HG03342 (cell line): ENCODE data around the gene CCNF.

Experiments used
- ATAC-seq: cut with Tn5 transposase; IDR thresholded peaks from one replicate; pipeline ENCODE4 v1.9.1; 2021; ENCODE audit warnings: mild to moderate bottlenecking, moderate library complexity; ENCODE audit not compliant: unreplicated experiment

CCNF gene

GRCh38 chr16:2499890-2500429 is 70.7 kb downstream of the CCNF start:
- ATAC-seq, result no peak

- ATAC-seq, result no peak
These were observed 71.2 kb downstream of the CCNF start for GRCh38 chr16:2500430-2500917.

- peak; percentile 70 for ATAC-seq
These were observed 71.9 kb downstream of the CCNF start for GRCh38 chr16:2500918-2501750.

GRCh38 chr16:2501946-2502895 is 73.0 kb downstream of the CCNF start:
- ATAC-seq, result no peak

- ATAC-seq, result no peak
These were observed 76.4 kb downstream of the CCNF start for GRCh38 chr16:2505695-2506094.

GRCh38 chr16:2507052-2507659 is 77.9 kb downstream of the CCNF start:
- peak; percentile 60 for ATAC-seq

- no peak for ATAC-seq
These were observed 78.4 kb downstream of the CCNF start for GRCh38 chr16:2507665-2508064.
